Gastrocnemius medialis (tissue), 4 donors: ENCODE measurements around the gene ERBIN. TPM values are rescaled to one million over a fixed set of nuclear protein-coding genes. Genes with fewer than 3 reads are reported as not detected.
"Not testable (repeated sequence)": the region's sequence is repeated elsewhere in the genome, so short reads cannot be mapped to it uniquely, and the experiment has no call there.

Experiments used
- ATAC-seq, 2 donors: fragments of 150-250 bp; one replicate each; pipeline ENCODE4 v1.9.1; 2016
- DNase-seq, 2 donors: peaks; one replicate each; pipeline ENCODE4 v3.0.0-alpha.2; 2019
- H3K27ac ChIP-seq, 4 donors: fragments of 200-600 bp; sonication (generic); 1 replicate in 1 of 4; 2 replicates in 3 of 4; pipeline ENCODE4 v1.5.1; 2016 to 2018; ENCODE audit warnings: mild to moderate bottlenecking in 2 of 4, moderate library complexity in 1 of 4
- H3K27me3 ChIP-seq, 3 donors: fragments of 200-600 bp; sonication (generic) in 2 of 3; 1 replicate in 1 of 3; 2 replicates in 2 of 3; pipeline versions ENCODE4 v1.5.1 to v1.6.0; 2016 to 2019; ENCODE audit warnings: mild to moderate bottlenecking in 1 of 3, moderate library complexity in 1 of 3
- H3K36me3 ChIP-seq, 2 donors: fragments of 200-600 bp; sonication (generic) in 1 of 2; one replicate each; pipeline ENCODE4 v1.5.1; 2017 to 2018
- H3K4me1 ChIP-seq, 2 donors: fragments of 200-600 bp; sonication (generic) in 1 of 2; one replicate each; pipeline ENCODE4 v1.5.1; 2016 to 2017; ENCODE audit warnings: mild to moderate bottlenecking in 2 of 2
- H3K4me3 ChIP-seq, 4 donors: fragments of 200-600 bp; sonication (generic) in 3 of 4; 1 replicate in 1 of 4; 2 replicates in 3 of 4; pipeline ENCODE4 v1.5.1; 2016 to 2019; ENCODE audit warnings: mild to moderate bottlenecking in 2 of 4
- H3K9me3 ChIP-seq, 3 donors: fragments of 200-600 bp; sonication (generic) in 2 of 3; 1 replicate in 1 of 3; 2 replicates in 2 of 3; pipeline ENCODE4 v1.5.1; 2016 to 2019
- CTCF ChIP-seq, 5 experiments: fragments of 450-650 bp in 3 of 5; fragments of 200-600 bp in 2 of 5; sonication (generic) in 2 of 5; IDR thresholded peaks in 4 of 5; conservative IDR thresholded peaks in 1 of 5; 1 replicate in 4 of 5; 2 replicates in 1 of 5; pipeline ENCODE4 v1.5.1; 2016 to 2019; ENCODE audit warnings: antibody characterized with exemption in 5 of 5, mild to moderate bottlenecking in 3 of 5, moderate library complexity in 3 of 5
- POLR2A ChIP-seq, 2 donors: fragments of 450-650 bp; IDR thresholded peaks; one replicate each; pipeline ENCODE4 v1.6.1; 2017; ENCODE audit warnings: antibody characterized with exemption in 2 of 2, mild to moderate bottlenecking in 2 of 2, moderate library complexity in 2 of 2
- in situ Hi-C, 4 donors: fragments of 200-750 bp; cut with MboI; loops; one replicate each; pipeline versions ENCODE4 v1.15.0 to v1.8.0; 2017; ENCODE audit warnings: low sequenced_read_pairs in 4 of 4
- intact Hi-C: fragments of 100-400 bp; cut with DNase I; formaldehyde crosslinking; loops from one replicate; pipeline ENCODE4 v1.15.1; 2023; ENCODE audit warnings: low total_unique reads
- total RNA-seq, 4 donors: library from RNA; depleted of rRNA; stranded (reverse); fragments of >200 nt; gene quantifications; one replicate each; pipeline versions ENCODE4 v1.1.0 to v1.2.3, GENCODE V29; 2016

The ERBIN gene
- total RNA-seq, 4 donors from 2014 or later = 35.1 to 42.0 (median 38.7) TPM

GRCh38 chr5:66041627-66042026 lies 115.3 kb downstream of the ERBIN start:
- TF ChIP-seq POLR2A (IDR thresholded peaks at IDR 0.05) = no peak
- TF ChIP-seq CTCF (IDR thresholded peaks at IDR 0.05 in 4 of 5, conservative IDR thresholded peaks at IDR 0.05 in 1 of 5) = no peak
- DNase-seq (no peak), ATAC-seq (no peak)
- Histone ChIP-seq H3K27me3 (no peaks in the 10 kb centered on the region), H3K27ac (no peak overlapping the region), H3K9me3 (no peaks in the 10 kb centered on the region), H3K36me3 (peaks cover 0 to 67% of the 10 kb centered on the region in 2 donors), H3K4me1 (no peaks in the 10 kb centered on the region), H3K4me3 (no peak overlapping the region)
- intact Hi-C loops = no loop called here
- in situ Hi-C loops = no loop called here

- Histone ChIP-seq H3K9me3 (no peaks in the 10 kb centered on the region), H3K4me3 (no peak overlapping the region), H3K27me3 (no peaks in the 10 kb centered on the region), H3K27ac (no peak overlapping the region), H3K4me1 (no peaks in the 10 kb centered on the region), H3K36me3 (peaks cover 0 to 22% of the 10 kb centered on the region in 2 donors)
- in situ Hi-C loops (no loop called here), intact Hi-C loops (no loop called here)
- DNase-seq = no peak
- TF ChIP-seq CTCF (IDR thresholded peaks at IDR 0.05 in 4 of 5, conservative IDR thresholded peaks at IDR 0.05 in 1 of 5) = no peak
- ATAC-seq = no peak
These were observed 130.9 kb downstream of the ERBIN start for GRCh38 chr5:66057239-66057638.

- H3K4me3 ChIP-seq, intact Hi-C loops, H3K4me1 ChIP-seq, H3K27ac ChIP-seq, ATAC-seq, in situ Hi-C loops, H3K36me3 ChIP-seq, DNase-seq, H3K9me3 ChIP-seq, H3K27me3 ChIP-seq: not testable (repeated sequence)
These were observed 134.9 kb downstream of the ERBIN start for GRCh38 chr5:66061320-66061719.

GRCh38 chr5:66063061-66063460 lies 136.7 kb downstream of the ERBIN start:
- H3K9me3 ChIP-seq, H3K27ac ChIP-seq, H3K36me3 ChIP-seq, H3K4me3 ChIP-seq, ATAC-seq, DNase-seq, intact Hi-C loops, H3K4me1 ChIP-seq, H3K27me3 ChIP-seq, in situ Hi-C loops: not testable (repeated sequence)

GRCh38 chr5:66066826-66067225 lies 140.5 kb downstream of the ERBIN start:
- Histone ChIP-seq H3K4me1 (no peaks in the 10 kb centered on the region), H3K9me3 (no peaks in the 10 kb centered on the region), H3K36me3 (peaks cover 0 to 8% of the 10 kb centered on the region in 2 donors), H3K27me3 (no peaks in the 10 kb centered on the region), H3K27ac (no peak overlapping the region), H3K4me3 (no peak overlapping the region)
- intact Hi-C loops = no loop called here
- DNase-seq (no peak), ATAC-seq (no peak)
- in situ Hi-C loops = no loop called here
- TF ChIP-seq POLR2A (IDR thresholded peaks at IDR 0.05) (no peak), CTCF (IDR thresholded peaks at IDR 0.05 in 4 of 5, conservative IDR thresholded peaks at IDR 0.05 in 1 of 5) (no peak)

GRCh38 chr5:66072031-66072430 lies 145.7 kb downstream of the ERBIN start:
- no peak for DNase-seq
- TF ChIP-seq CTCF (IDR thresholded peaks at IDR 0.05 in 4 of 5, conservative IDR thresholded peaks at IDR 0.05 in 1 of 5) (no peak), POLR2A (IDR thresholded peaks at IDR 0.05) (no peak)
- H3K36me3 ChIP-seq = peaks cover 0 to 18% of the 10 kb centered on the region in 2 donors
- H3K27me3 ChIP-seq = no peaks in the 10 kb centered on the region
- H3K4me3 ChIP-seq = no peak overlapping the region
- intact Hi-C loops = no loop called here
- H3K9me3 ChIP-seq = no peaks in the 10 kb centered on the region
- no peaks in the 10 kb centered on the region for H3K4me1 ChIP-seq
- H3K27ac ChIP-seq = no peak overlapping the region
- ATAC-seq = no peak
- in situ Hi-C loops = no loop called here
